Upper lobe of left lung (tissue), 4 donors: ENCODE data around the gene JPH4.

Source experiments
- CTCF ChIP-seq, 6 experiments: fragments of 450-650 bp in 4 of 6; fragments of 200-600 bp in 2 of 6; sonication (generic) in 2 of 6; IDR thresholded peaks; one replicate each; pipeline ENCODE4 v1.5.1; 2016 to 2019; ENCODE audit warnings: antibody characterized with exemption in 6 of 6
- EP300 ChIP-seq, 4 donors: sonication (generic); formaldehyde crosslinking; IDR thresholded peaks; one replicate each; pipeline ENCODE4 v1.5.1; 2017; ENCODE audit warnings: antibody characterized with exemption in 4 of 4, control low read depth in 2 of 4

DNA sequence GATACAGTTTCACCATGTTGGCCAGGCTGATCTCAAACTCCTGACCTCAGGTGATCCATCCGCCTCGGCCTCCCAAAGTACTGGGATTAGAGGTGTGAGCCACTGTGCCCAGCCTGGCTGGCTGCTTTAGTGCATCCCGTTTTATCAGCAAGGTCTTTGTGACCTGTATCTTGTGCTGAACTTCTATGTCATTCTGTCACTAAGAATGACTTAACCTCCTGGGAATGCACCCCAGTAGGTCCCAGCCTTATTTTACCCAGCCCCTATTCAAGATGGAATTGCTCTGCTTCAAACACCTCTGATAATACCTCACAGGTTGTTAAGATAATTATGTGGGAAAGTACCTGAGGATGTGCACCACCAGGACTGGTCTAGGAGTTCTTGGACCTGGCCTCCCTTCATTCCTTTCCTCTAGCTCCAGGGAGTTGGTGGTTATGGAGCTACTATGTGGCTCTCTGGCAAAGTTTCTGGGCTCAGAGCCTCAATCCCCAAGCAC lies 26.1 kb upstream of the JPH4 start:
- no peak for TF ChIP-seq CTCF (IDR thresholded peaks at IDR 0.05)
- TF ChIP-seq EP300 (IDR thresholded peaks at IDR 0.05) = no peak
